Inferior parietal cortex (tissue), 1 donor: Measurements from ENCODE around the gene STAT6.

Experiments used
- DNase-seq: peaks from one replicate; pipeline ENCODE4 v3.0.0-alpha.2; 2016; ENCODE audit errors: extremely low spot score

The STAT6 gene, protein sequence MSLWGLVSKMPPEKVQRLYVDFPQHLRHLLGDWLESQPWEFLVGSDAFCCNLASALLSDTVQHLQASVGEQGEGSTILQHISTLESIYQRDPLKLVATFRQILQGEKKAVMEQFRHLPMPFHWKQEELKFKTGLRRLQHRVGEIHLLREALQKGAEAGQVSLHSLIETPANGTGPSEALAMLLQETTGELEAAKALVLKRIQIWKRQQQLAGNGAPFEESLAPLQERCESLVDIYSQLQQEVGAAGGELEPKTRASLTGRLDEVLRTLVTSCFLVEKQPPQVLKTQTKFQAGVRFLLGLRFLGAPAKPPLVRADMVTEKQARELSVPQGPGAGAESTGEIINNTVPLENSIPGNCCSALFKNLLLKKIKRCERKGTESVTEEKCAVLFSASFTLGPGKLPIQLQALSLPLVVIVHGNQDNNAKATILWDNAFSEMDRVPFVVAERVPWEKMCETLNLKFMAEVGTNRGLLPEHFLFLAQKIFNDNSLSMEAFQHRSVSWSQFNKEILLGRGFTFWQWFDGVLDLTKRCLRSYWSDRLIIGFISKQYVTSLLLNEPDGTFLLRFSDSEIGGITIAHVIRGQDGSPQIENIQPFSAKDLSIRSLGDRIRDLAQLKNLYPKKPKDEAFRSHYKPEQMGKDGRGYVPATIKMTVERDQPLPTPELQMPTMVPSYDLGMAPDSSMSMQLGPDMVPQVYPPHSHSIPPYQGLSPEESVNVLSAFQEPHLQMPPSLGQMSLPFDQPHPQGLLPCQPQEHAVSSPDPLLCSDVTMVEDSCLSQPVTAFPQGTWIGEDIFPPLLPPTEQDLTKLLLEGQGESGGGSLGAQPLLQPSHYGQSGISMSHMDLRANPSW

DNA sequence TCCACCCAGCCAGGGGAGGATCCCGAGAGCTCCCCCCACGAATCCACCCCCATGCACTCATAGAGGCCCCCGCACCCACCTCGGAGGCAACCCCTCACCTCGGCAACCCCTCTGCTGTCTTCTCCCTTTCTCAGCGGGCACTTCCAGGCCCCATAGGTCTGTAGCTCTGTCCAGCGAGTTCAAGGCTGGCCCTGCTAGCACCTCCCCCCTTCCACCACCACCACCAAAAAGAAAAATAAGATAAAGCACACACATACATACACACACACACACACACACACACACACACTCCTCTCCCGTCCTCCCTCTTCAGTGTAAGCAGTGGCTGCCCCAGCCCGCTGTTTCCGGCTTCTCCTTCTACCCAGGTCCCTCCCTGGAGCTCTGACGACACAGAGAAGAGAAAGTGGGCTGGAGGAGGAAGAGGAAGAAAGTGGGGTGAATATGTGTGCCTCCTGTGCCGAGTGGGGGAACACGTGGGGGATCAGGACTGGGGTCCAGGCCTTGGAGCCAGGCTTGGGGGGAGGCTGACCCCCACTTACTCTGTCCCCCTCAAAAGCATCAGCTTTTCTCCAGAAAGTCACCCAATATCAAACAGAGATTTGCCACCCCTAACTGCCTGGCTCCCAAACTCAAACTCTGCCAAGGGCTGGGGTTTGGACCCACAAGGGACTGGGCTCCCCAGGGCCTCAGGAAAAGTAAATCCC is at the start of gene STAT6:
TSS of gene STAT6 (minus strand) at position 332 of the 704 bp plus-strand sequence. CDS start 3,084 bp downstream, outside the sequence.
- no peak for DNase-seq

DNA sequence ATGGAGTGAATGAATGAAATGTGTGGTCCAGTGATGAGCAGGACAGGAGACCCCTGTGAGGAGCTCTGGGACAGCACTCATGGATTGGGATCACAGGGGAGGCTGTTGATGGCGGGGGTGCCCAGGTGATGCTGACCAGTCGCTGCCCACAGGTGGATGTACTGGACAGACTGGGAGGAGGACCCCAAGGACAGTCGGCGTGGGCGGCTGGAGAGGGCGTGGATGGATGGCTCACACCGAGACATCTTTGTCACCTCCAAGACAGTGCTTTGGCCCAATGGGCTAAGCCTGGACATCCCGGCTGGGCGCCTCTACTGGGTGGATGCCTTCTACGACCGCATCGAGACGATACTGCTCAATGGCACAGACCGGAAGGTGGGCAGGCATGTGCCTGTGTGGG is 49.6 kb upstream of the STAT6 start:
- DNase-seq = no peak

DNA sequence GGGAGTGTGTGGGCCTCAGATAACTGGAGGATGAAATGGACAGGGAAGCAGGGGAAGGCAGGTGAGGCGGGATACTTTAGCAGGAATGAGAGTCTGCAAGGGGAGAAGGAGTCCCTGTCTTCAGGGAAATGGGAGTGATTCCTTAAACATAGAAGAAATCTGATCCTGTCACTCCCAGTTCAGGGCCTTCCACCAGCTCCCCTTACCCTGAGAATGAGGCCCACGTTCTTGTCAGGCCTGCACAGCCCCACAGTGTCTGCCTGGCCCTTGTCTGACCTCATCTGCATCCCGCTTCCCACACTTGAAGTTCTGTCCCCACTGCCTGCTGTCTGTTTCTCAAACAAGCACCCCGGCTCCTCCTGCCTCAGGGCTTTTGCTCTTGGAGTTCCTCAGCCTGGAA is 48.9 kb upstream of the STAT6 start:
- no peak for DNase-seq

DNA sequence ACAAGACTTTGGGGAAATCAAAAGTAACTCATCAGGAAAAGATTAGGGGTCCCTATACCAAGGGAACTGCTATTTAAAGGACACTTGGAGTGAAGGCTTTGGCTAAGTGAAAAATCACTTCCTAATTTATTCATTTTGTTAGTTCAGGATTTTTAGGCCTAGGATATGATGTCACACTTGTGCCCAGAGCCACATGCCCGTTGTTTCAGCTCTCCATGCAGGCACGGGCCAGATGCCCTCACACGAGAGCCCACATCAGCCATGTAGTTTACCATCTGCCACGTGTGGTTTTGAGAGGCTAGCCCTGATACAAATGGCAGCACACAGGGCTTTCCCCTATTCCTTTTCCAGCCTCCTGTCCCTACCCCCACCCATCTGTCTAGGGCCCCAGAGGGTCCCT is 48.1 kb upstream of the STAT6 start:
- no peak for DNase-seq

DNA sequence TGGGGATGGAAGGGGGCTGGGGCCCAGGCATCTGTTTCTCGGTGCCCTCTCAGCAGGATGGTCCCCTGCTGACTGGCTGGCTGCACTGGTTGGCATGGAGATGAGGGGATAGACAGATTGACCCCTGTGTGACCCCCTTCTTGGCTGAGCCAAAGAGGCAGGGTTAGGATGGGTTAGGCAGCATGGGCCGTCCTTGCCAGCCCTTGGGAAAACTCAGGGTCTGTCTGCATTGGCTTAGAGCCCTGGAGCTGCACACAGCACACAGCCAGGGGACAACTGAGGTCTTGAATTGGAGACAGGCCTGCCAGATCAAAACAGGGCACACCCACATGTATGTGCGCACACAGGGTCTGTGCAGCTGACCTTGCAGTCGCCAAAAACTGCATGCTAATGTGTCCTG is 47.5 kb upstream of the STAT6 start:
- no peak for DNase-seq

DNA sequence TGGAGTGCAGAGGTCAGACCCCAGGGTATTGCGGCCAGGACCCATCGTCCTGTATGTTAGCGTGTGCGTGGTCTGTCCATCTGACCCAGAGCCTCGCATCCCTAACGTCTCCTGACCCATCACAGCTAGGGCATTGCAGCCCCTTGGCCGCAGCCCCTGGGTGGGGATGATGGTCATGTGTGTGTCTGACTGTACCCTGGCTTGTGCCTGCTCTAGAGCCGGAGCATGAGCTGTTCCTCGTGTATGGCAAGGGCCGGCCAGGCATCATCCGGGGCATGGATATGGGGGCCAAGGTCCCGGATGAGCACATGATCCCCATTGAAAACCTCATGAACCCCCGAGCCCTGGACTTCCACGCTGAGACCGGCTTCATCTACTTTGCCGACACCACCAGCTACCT is 47.0 kb upstream of the STAT6 start:
- no peak for DNase-seq

DNA sequence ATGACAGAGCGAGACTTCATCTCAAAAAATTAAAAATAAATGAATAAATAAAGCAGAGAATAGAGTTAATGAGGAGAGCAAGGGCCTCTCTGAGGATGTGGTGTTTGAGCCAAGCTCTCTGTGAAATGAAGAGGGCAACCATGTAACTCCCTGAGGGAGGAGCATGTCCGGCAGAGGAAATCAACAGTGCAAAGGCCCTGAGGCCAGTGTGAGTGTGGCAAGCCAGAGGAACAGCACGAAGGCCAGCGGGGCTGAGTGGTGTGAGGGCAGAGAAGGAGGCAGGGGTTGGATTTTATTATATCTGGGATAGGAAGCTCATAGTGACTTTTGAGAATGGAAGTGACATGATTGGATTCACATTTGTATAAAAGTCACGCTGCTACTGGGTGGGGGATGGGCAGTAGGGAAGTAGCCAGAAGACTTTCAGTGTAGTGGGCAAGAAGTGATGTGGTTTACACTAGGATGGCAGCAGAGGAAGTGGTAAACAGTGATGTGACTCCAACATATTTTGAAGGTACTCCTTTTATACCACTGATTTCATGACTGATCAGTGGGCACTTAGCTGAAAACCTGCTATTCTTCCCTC is 46.5 kb upstream of the STAT6 start:
- DNase-seq = no peak

DNA sequence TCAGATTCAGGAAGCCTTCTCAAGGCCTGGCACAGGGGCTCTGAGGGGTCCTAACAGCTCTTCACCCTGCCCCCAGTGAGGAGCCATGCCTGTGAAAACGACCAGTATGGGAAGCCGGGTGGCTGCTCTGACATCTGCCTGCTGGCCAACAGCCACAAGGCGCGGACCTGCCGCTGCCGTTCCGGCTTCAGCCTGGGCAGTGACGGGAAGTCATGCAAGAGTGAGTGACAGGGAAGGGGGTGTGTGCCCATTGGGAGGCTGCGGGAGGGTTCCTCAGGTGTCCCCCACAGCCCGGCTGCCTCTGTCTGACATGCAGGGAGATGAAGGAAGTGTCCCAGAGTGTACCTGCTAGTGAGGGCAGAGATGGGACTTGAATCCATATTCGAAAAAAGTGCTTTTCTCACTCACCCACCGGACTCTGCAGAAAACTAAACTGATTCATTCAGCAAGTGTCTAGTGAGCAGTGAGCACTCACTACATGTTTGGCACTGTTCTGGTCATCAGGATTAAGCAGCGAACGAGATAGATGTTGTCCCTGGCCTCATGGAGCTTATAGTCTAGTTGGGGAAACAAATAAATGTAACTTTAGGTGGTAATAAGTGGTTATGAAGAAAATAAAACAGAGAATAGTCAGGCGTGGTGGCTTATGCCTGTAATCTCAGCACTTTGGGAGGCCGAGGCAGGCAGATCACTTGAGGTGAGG is 45.7 kb upstream of the STAT6 start:
- DNase-seq = no peak

DNA sequence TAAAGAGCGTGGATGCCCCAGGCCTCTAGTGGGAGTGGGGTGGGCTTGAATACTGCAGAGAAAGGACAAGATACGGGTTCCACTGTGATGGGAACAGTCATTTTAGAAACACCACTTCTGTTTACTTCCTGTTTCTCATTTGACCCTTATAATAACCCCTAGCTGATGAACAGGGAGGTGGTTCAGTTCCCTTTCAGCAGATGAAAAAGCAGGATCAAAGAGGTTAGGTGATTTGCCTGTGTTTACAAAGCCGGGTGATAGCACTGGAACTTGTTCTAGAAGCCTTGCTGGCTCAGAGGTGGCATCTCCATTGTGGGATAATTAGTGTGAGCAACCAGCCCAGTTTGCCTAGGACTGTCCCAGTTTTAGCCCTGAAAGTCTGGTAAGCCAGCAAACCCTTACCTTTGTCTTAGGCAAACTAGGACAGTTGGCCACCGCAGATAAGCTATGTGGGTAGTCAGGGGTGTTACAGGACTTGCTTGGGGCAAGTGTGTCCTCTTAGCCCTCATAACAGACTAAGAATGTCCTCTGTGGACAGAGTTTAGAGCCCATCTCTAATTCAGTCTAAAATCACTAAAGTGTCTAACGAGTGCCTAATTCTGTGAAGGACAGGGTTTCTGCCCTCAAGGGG is 43.8 kb upstream of the STAT6 start:
- DNase-seq = no peak

DNA sequence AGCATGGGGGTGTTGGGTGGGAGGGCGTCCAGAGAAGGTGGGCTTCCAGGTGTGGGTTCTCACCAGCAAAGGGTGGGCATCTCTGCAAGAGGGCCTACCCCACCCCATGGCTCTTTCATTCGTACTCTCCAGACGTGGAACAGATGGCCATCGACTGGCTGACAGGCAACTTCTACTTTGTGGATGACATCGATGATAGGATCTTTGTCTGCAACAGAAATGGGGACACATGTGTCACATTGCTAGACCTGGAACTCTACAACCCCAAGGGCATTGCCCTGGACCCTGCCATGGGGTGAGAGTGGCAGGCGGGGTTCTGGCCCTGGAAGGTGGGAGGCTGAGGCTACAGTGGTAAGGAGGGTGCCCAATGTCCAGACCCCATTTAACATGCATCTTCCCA is 42.9 kb upstream of the STAT6 start:
- DNase-seq = no peak

DNA sequence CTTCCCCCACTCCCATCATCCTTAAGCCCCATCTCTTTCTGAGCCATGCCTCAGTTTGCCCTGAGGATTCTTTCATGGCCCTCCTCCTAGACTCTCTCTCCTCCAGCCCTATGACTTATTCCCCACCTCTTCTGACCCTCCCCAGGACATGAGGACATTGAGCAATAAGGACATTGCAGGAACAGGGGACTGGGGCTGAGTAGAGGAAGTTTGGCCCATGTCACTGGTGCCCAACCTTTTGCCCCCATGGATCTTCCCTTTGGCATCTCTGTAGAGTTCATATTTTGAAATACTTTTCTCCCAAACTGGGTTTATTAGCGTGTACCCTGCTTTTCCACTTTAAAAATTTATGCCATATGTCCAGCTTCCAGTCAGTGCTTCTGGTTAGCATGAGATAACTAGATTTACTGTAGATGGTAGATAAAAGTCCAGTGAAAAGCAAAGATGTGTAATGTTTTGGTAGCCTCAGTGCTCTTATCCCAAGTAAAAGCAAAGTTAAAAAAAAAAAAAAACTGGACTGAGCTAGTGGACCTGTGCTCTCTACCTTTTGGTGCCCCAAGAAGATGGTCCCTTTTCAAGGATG is 42.3 kb upstream of the STAT6 start:
- no peak for DNase-seq

DNA sequence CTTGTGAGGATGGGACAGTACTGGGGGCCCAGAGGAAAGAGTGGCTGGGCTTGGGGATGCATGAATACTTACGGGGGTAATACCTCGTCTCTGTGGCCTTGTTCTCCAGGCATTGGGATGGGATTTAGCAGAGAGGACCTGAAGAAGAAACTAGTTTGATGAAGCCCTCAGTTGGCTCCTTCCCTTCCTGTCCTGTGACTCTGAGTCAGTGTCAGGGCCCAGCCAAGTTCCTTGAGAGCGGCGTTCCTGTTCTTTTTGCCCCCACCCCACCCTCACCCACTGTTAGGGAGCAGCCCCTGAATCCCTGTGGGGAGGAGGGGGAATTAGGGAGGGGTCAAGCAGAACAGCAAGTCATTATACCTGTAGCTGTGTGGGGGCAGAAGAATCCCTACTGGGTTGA is 41.5 kb upstream of the STAT6 start:
- no peak for DNase-seq

DNA sequence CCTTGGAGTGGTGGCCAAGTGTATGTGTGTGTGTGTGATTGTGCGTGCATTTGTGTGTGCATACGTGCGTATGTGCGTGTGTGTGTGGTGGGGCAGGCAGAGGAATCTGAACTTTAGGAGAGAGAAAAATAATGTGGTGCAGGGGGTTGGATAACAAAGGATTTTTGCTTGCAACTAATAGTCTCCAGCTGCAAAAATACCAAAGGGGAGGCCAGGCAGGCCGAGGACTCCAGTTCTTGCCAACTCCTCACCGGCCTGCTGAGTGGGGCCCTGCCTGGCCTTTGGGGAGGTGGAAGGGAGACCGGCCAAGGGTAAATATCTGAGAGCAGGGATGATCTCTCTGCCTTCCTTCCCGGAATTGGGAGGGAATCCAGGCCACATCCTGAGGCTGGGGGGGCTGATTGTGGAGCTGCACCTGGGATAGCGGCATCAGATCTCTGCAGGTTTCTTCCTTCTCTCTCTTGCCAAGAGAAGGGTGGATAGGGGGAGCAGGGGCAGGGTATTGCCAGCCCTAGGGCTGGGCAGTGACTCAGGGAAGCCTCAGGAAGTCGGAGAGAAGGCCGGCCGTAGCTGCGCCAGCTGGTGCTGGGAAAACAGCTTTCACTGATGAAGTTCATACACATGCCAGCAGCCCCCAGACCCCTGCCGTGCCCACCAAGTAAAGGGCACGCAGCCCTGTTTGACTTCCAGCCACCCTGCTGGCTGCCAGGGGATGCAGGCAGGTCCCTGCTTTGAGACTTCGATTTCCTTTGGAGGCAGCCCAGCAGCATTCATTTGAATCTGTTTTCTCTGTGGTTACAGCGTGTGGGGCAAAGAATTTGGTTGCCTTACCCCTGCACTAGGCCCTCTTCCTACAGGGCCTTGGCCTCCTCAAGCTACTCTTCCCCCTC is 40.8 kb upstream of the STAT6 start:
- no peak for DNase-seq

DNA sequence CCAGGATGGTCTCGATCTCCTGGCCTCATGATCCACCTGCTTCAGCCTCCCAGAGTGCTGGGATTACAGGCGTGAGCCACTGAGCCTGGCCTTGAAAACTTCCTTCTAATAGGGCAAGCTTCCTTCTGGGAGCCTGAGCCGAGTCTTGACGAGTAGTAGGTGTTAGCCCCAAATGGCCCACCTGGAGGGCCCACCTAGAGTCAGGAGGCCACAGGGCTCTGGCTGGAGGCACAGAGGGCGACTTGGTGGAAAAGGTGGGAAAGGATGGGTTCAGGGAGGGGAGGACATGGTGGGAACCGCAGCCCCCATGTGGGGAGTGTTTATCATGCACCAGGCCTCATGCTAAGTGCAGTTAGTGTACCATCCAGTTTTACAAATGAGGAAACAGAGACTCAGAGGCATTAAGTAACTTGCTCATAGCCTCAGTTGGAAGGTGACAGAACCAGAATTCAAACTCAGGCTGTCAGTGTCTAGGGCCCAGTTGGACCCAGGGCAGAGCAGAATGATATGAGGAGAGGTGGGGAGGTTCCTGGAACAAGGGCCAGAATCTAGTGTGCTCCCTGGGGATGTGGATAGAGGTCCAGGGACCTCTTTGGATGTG is 39.3 kb upstream of the STAT6 start:
- DNase-seq = no peak

DNA sequence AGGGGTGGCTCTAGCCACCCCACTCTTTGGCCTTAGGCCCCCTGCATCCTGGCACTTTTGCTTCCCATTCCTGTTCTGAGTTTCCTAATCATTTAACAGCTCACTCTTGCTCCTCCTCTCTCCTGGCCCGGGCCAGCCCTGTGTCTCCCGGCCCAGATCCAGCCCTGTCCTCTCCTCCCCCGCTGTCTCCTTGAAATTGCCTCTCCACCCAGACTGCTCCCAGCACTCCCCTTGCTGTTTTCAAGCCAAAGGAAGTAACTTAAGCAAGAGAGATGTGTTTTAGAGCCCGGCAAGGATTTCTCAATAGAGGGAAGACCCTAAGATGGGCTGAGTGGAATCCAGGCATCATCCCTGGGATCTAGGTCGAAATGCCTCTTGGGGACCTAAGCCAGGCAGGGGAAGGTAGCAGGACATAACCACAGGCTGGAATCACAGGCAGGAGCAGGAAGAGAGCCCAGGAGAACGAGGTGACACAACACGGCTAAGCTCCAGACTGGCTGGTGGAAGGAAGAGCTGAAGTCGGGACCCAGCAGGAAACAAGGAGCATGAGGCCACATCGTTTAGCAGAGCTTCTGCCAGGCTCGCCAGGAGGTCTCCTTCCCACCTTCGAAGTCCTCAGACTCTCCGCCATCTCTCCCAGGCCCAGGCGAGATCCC is 38.2 kb upstream of the STAT6 start:
- no peak for DNase-seq

DNA sequence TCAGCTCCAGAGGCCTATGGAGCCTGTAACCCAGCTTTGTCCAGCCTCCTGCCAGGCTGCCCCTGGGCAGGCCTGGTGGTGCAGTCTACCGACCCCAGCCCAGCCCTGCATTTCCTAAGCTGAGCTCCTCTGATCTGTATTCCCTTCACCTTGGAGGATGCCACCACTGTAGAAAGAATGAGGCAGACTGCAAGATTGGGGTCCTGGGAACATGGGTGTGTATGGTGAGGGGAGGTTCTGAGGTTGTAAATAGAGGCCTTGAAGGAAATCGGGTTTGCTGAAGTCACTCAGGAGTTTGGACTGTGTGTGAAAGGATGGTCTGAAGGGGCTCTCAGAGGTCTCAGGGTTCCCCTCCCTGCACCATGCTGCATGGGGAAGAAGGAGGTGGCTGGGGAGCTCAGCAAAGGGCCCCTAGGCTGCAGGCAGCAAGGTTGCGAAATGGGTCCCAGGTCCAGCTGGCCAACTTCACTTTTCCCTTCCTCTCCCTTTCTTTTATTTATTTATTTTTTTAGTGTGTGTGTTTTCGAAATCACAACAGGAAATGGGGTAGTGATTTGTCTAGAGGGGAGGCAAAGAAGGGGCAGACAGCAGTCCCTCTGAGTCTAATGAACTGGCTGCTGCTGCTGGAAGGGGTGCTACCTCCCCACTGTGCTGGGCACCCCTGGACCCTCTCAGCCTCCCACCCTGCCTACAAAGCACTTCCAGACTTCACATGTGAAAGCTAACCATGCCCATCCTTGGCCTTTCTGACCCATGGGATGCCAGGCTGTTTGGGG is 37.5 kb upstream of the STAT6 start:
- DNase-seq = no peak
